Activated CD8-positive, alpha-beta T cell treated with anti-CD3 and anti-CD28 coated beads, Interleukin-2, amount 10 ng/mL, durations not matched to agents 7 days and 5 days (primary cell): Measurements from ENCODE around the gene NF1. TPM values are rescaled to one million over a fixed set of nuclear protein-coding genes. Genes with fewer than 3 reads are reported as not detected.
"Not testable (repeated sequence)": the region's sequence is repeated elsewhere in the genome, so short reads cannot be mapped to it uniquely, and the experiment has no call there.

Source experiments
- ATAC-seq: fragments of 150-1000 bp; cut with Tn5 transposase; one replicate; pipeline ENCODE4 v1.10.0; 2021; ENCODE audit warnings: moderate library complexity
- CTCF ChIA-PET: fragments of 350-600 bp; sonication (Branson Sonifier 250); formaldehyde crosslinking; loops from one replicate; lab custom pipeline; 2021; ENCODE audit warnings: antibody characterized with exemption; lab: Charles Lee
- POLR2A ChIA-PET: fragments of 350-600 bp; sonication (Branson Sonifier 250); formaldehyde crosslinking; loops from one replicate; lab custom pipeline; 2021; ENCODE audit warnings: antibody characterized with exemption; lab: Charles Lee
- DNase-seq: peaks from one replicate; pipeline ENCODE4 v3.0.0-alpha.2; 2020
- H3K27ac Mint-ChIP-seq: one replicate; pipeline ENCODE4 v1.8.0; 2021; ENCODE audit warnings: mild to moderate bottlenecking, mixed read lengths
- H3K27me3 Mint-ChIP-seq: one replicate; pipeline ENCODE4 v1.8.0; 2021; ENCODE audit warnings: low read depth, mixed read lengths
- H3K36me3 Mint-ChIP-seq: one replicate; pipeline ENCODE4 v1.8.0; 2021; ENCODE audit warnings: low read depth, mixed read lengths
- H3K4me1 Mint-ChIP-seq: one replicate; pipeline ENCODE4 v1.8.0; 2021; ENCODE audit warnings: low read depth, mixed read lengths
- H3K4me3 Mint-ChIP-seq: one replicate; pipeline ENCODE4 v1.8.0; 2021; ENCODE audit warnings: mild to moderate bottlenecking, mixed read lengths
- H3K9me3 Mint-ChIP-seq: one replicate; pipeline ENCODE4 v1.8.0; 2022; ENCODE audit warnings: mixed read lengths; ENCODE audit not compliant: insufficient read depth
- total RNA-seq, 2 experiments: library from RNA; stranded (reverse); gene quantifications; one replicate each; pipeline ENCODE4 v1.2.3, GENCODE V29; 2021

NF1 gene
- total RNA-seq, 2 experiments from 2014 or later = 16.7 to 17.4 TPM

DNA sequence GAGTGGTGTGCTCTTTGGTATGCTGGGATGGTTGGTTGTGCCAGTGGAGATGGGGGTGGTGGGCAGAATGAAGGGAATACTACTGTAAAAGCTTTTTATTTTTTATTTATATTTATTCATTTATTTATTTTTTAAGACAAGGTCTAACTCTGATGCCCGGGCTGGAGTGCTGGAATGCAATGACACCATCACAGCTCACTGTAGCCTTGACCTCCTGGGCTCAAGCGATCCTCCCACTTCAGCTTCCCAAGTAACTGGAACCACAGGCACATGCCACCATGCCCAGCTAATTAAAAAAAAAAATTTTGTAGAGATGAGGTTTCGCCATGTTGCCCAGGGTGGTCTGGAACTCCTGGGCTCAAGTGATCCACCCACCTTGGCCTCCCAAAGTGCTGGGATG, 4.1 kb upstream of the NF1 start:
- H3K36me3 Mint-ChIP-seq, H3K4me3 Mint-ChIP-seq, H3K27ac Mint-ChIP-seq, H3K27me3 Mint-ChIP-seq, DNase-seq, H3K4me1 Mint-ChIP-seq, POLR2A ChIA-PET, ATAC-seq, H3K9me3 Mint-ChIP-seq: not testable (repeated sequence)
- CTCF ChIA-PET = interaction anchor here (1.6 kb wide), 1 partner anchor 12 kb away, joined by 3 read pairs; no protein-coding TSS in a partner anchor

DNA sequence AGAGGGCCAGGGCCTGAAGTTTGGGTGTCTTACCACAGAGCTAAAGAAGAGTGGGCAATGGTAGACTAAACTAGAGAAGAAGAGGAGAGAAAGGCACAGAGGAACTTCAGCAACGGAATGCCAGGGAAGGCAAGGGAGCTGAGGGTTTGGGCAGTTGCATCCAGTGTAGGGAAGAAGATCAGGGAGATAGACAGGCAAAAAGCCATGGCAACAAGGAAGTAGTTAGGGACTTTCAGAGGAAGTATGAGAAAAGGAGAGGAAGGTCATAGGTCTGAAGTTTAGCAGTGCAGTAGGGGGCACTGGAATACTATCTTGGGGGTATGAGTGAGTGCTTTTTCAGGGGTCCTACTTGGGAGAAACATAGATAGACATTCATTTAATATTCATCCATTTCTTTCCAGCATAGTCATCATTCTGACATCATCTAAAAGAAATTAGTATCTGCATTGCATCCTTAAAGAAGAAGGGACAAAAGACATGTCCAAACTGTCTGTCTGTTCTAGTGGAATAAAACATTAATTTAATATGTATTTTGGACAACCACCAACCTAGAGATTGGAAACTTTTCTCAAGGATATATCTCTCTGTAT, 2.2 kb upstream of the NF1 start:
- DNase-seq (no peak), ATAC-seq (no peak)
- Mint-ChIP-seq H3K36me3 (no peaks in the 10 kb centered on the region), H3K9me3 (no peaks in the 10 kb centered on the region), H3K4me3 (no peak overlapping the region), H3K27me3 (peaks cover 5% of the 10 kb centered on the region), H3K27ac (no peak overlapping the region), H3K4me1 (peaks cover 15% of the 10 kb centered on the region)
- POLR2A ChIA-PET = no interaction called here
- CTCF ChIA-PET = no interaction called here

DNA sequence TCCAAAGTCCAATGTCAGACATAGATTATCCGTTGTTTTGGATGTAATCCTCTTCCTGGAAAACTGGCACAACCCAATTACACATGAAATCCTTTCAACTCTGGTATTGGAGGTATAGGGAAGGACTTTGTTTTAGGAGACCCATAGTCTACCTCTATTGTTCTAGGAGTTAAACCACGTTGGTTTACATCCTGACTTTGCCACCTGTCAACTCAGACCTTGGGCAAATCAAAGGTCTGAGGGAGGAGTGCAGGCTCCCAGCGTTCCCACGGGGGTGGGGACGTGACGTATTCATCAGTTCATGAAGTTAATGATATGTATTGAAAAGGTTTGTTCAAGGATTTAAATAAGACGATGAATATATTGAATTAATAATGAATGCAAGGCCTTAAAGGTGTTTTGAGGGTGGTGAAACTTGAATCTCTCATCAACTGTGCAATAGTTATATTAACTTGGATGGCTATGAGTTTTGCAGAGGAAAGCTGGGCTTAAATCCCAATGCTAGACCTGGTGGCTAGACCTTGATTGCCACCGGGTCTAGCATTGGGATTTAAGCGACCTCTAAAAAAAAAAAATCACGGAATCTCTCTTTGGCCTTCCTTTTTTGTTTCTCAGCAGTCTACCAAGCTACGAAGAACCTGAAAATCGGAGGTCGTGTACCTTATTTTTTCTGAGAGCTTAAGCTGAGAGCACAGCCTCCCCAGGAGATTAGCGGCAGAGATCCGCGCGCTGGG, 744 bp upstream of the NF1 start:
- DNase-seq = no peak
- H3K4me3 Mint-ChIP-seq = peak overlapping the region; percentile 90
- ChIA-PET POLR2A (no interaction called here), CTCF (interaction anchor here (0.6 to 1.0 kb wide), 2 partner anchors 29 to 238 kb away, joined by 3 to 4 read pairs; no protein-coding TSS in a partner anchor)
- H3K27ac Mint-ChIP-seq = peak overlapping the region; percentile 74
- H3K27me3 Mint-ChIP-seq = peaks cover 5% of the 10 kb centered on the region
- H3K9me3 Mint-ChIP-seq = no peaks in the 10 kb centered on the region
- H3K36me3 Mint-ChIP-seq = no peaks in the 10 kb centered on the region
- ATAC-seq = no peak
- H3K4me1 Mint-ChIP-seq = peaks cover 15% of the 10 kb centered on the region

DNA sequence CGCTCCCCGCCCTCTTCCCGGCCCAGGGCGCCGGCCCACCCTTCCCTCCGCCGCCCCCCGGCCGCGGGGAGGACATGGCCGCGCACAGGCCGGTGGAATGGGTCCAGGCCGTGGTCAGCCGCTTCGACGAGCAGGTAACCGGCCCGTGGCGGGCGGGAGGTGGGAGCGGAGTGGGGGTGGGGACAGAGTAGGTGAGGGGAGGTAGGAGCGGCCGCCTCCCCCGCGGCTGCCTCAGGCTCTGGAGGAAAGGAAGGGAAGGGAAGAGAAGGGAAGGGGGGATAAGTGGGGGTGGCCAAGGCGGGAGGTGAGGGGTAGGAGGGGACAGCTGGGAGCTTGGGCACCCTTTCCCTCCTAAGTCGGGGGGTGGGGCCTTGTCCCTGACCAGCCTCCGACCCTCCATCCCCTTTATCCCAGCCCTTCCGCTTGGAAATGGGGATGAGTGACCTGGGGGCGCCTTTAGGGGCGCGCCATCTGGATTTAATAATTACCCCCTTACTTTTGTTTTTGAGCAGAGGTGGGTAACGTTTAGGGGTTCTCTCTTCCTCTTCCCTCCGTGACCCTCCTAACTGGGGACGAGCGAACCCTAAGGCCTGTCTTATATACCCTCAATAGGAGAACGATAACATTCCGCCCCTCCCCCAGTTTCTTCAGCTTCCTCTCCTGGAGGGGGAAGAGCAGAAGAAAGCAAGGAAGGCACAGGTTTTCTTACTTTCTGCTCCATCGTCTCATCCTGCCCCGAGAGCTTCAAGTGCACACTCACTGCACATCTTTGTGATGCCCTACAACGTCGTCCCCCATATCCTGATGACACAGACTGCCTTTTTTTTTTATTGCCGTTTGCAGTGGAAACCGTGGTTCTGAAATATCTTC, 694 bp downstream of the NF1 start:
- ChIA-PET POLR2A (interaction anchor here (0.5 to 0.9 kb wide), 5 partner anchors 10 to 286 kb away, joined by 4 to 7 read pairs (median 5); no protein-coding TSS in a partner anchor), CTCF (interaction anchor here (1.0 to 1.4 kb wide), 3 partner anchors 28 to 121 kb away, joined by 3 to 4 read pairs (median 3); no protein-coding TSS in a partner anchor)
- peaks cover 3% of the 10 kb centered on the region for H3K27me3 Mint-ChIP-seq
- H3K36me3 Mint-ChIP-seq = no peaks in the 10 kb centered on the region
- no peaks in the 10 kb centered on the region for H3K9me3 Mint-ChIP-seq
- ATAC-seq = peak; percentile 31
- peak overlapping the region; percentile 83 for H3K27ac Mint-ChIP-seq
- DNase-seq = peak; percentile 44
- H3K4me1 Mint-ChIP-seq = peaks cover 15% of the 10 kb centered on the region
- peak overlapping the region; percentile 90 for H3K4me3 Mint-ChIP-seq

DNA sequence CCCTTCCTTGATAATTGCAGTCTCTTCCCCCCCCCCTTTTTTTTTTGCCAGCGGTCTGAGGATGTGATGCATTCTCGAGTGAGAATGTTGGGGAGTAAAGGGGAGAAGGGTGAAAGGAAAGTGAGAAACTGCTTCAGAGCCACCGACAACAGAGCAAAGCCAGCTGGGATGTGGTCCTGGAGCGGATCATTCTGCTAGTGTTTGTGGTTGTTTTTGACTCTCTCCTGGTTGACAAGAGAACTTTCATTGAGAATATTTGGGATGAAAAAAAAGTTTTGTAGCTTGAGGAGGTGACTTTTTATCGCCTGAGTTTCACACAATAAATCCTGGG, 1.3 kb downstream of the NF1 start:
- CTCF ChIA-PET = interaction anchor here (1.4 kb wide), 2 partner anchors 120 to 121 kb away, joined by 3 to 4 read pairs; no protein-coding TSS in a partner anchor

DNA sequence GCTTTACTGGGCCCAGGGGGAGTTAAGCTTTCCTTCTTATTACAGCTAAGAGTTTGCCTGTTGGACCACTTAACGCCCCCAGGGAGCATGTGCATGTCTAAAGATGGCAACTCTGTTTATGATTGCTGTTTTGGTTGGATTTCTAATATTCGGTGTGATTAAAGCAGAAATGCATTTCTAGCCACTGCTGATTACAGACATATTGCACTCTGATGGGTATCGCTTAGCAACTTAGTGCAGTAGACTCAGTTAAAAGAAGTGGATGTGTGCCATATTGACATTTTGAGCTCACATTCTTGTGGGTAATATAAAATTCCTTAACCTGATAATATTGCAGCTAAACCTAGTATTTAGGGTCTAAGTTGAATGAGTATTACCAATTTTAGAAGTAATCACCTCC, 4.2 kb downstream of the NF1 start:
- no peaks in the 10 kb centered on the region for H3K9me3 Mint-ChIP-seq
- no peaks in the 10 kb centered on the region for H3K36me3 Mint-ChIP-seq
- ChIA-PET CTCF (interaction anchor here (0.6 to 2.2 kb wide), 2 partner anchors 68 to 116 kb away, joined by 3 to 10 read pairs; no protein-coding TSS in a partner anchor), POLR2A (no interaction called here)
- no peak overlapping the region for H3K4me3 Mint-ChIP-seq
- H3K27me3 Mint-ChIP-seq = no peaks in the 10 kb centered on the region
- DNase-seq = no peak
- no peak for ATAC-seq
- H3K27ac Mint-ChIP-seq = no peak overlapping the region
- H3K4me1 Mint-ChIP-seq = peaks cover 11% of the 10 kb centered on the region

More for the DNA sequence above, 1.3 kb downstream of the NF1 start:
- Mint-ChIP-seq H3K27me3 (peaks cover 3% of the 10 kb centered on the region), H3K9me3 (no peaks in the 10 kb centered on the region), H3K4me1 (peaks cover 15% of the 10 kb centered on the region), H3K36me3 (no peaks in the 10 kb centered on the region), H3K4me3 (peak overlapping the region; percentile 90), H3K27ac (peak overlapping the region; percentile 83)
- DNase-seq (no peak), ATAC-seq (no peak)
- POLR2A ChIA-PET = interaction anchor here (0.5 to 0.9 kb wide), 4 partner anchors 9 to 287 kb away, joined by 4 to 7 read pairs (median 5); no protein-coding TSS in a partner anchor

DNA sequence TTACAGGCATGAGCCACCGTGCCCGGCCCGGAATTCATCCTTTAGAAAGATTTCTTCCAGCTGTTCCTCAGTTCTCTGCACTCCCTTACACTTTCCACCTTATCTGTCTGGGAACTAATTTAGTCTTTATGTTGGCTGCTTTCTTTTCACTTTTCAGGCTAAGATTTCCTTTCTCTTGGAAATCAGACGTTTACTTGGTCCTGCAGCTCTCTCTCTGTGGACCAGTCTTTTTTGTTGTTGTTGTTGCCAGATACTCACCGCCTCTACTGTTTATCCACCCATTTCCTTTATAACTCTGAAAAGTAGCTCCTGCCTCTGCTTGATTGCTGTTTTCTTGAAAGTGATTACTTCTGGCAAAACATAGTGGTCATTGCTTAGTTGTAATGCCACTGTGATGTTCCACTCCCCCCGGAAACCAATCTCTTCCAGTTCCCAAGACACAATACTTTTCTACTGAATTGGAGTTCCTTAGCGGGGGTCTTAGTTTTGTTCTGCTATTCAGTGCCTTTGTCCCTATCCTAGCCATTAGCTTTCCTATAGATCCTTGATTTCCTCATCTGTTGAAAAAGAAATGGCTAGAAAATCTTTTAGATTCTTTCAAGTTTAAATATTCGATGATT, 6.2 kb downstream of the NF1 start:
- Mint-ChIP-seq H3K27me3 (no peaks in the 10 kb centered on the region), H3K4me3 (no peak overlapping the region), H3K36me3 (no peaks in the 10 kb centered on the region), H3K27ac (no peak overlapping the region), H3K4me1 (peaks cover 7% of the 10 kb centered on the region), H3K9me3 (no peaks in the 10 kb centered on the region)
- CTCF ChIA-PET = interaction anchor here (2.2 kb wide), 1 partner anchor 114 kb away, joined by 10 read pairs; no protein-coding TSS in a partner anchor
- no peak for DNase-seq
- POLR2A ChIA-PET = interaction anchor here (1.1 kb wide), 1 partner anchor 11 kb away, joined by 4 read pairs; no protein-coding TSS in a partner anchor
- no peak for ATAC-seq

DNA sequence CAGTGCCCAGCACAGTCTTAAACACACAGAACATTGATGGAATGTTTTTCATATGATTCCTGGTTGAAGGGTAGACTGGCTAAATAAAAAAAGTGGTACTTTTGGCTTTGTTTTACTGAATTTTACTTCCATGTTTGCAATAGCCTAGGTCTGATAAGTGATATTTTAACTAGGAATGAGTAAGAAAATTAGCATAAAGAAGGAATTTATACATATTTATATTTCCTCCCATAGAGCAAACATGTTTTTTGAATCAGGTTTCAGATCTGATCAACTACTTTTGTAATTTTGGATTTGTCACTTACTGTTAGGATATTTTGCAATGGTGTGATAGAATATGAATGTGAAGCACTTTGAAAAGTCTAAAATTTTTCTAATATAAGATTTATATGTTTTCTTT, 7.2 kb downstream of the NF1 start:
- Mint-ChIP-seq H3K36me3 (no peaks in the 10 kb centered on the region), H3K27ac (no peak overlapping the region), H3K27me3 (no peaks in the 10 kb centered on the region), H3K4me3 (no peak overlapping the region), H3K4me1 (no peaks in the 10 kb centered on the region), H3K9me3 (no peaks in the 10 kb centered on the region)
- DNase-seq (no peak), ATAC-seq (no peak)
- POLR2A ChIA-PET = no interaction called here
- CTCF ChIA-PET = interaction anchor here (0.9 kb wide), 1 partner anchor 11 kb away, joined by 3 read pairs; no protein-coding TSS in a partner anchor

DNA sequence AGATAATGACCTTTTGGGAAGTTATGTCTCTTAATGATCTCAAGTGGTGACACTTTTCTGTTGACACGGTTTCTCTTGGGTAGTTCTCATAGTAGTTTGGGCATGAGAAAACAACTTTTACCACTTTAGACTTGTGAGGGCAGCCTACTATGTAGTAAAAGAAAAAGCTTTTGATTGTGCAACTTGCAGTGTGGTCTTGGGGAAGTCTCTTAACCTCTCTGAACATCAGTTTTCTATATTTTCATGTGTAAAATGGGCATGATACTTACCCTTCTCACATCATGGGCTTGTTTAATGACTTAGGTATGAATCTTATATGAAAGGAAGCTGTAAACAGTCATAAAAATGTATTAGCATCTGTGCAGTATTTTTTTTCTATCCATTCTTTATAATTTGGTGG, 11.2 kb downstream of the NF1 start:
- Mint-ChIP-seq H3K36me3 (no peaks in the 10 kb centered on the region), H3K4me1 (peaks cover 5% of the 10 kb centered on the region), H3K4me3 (no peak overlapping the region), H3K9me3 (no peaks in the 10 kb centered on the region), H3K27ac (no peak overlapping the region), H3K27me3 (no peaks in the 10 kb centered on the region)
- ChIA-PET POLR2A (interaction anchor here (0.5 kb wide), 1 partner anchor 10 kb away, joined by 4 read pairs; no protein-coding TSS in a partner anchor), CTCF (no interaction called here)
- no peak for ATAC-seq
- no peak for DNase-seq

DNA sequence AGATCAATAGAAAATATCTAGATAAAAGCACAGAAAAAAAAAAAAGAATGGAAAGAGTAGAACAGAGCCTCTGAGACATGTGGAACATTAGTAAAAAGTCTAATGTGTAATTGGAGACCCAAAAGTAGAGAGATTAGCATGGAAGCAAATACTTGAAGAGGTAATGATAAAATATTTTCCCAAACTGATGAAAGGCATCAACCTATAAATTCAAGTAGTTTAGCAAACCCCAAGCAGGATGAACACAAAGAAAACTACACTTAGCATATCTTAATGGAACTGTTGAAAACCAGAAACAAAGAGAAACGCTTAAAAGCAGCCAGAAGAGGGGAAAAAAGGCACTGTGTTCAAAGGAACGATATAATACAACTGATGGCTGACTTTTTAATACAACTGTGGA, 16.4 kb downstream of the NF1 start:
- Mint-ChIP-seq H3K4me3 (no peak overlapping the region), H3K9me3 (no peaks in the 10 kb centered on the region), H3K27ac (no peak overlapping the region), H3K36me3 (no peaks in the 10 kb centered on the region), H3K27me3 (no peaks in the 10 kb centered on the region), H3K4me1 (peaks cover 8% of the 10 kb centered on the region)
- no peak for ATAC-seq
- no peak for DNase-seq
- POLR2A ChIA-PET = interaction anchor here (1.0 kb wide), 1 partner anchor 11 kb away, joined by 4 read pairs; no protein-coding TSS in a partner anchor
- CTCF ChIA-PET = no interaction called here
